GM10266 (cell line): ENCODE results near the gene RPL10A.

ENCODE experiments used
- DNase-seq: peaks from one replicate; pipeline ENCODE4 v3.0.0; 2012; ENCODE audit errors: extremely low spot score
- TF ChIP-seq, protein P1 (sequence below): IDR thresholded peaks from 2 replicates; pipeline ENCODE4 v1.5.1; 2012; ENCODE audit warnings: mild to moderate bottlenecking, low read depth; ENCODE audit not compliant: control insufficient read depth, insufficient read depth; ENCODE audit errors: missing control alignments

RPL10A gene

DNA sequence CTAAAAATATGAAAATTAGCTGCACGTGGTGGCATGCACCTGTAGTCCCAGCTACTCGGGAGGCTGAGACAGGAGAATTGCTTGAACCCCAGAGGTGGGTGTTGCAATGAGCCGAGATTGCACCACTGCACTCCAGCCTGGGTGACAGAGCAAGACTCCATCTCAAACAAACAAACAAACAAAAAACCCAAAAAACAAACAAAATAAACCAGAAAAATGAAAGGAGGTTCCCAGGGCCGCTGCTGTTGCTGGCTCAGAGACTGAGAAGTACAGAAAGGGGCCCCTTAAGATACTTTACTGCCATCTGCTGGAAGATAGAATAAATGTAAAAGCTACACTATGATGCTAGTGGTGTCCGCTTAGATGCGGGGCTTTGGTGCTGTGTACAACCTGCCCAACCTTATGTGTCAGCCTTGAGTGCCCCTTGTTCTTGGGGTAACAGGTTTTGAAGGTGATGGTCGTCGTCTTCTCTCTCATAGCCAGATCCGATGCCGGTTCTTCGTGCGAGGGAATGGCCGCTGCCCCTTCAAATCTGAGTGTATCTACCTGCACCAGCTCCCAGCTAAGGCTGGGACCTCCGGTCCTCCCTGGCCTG lies 18.8 kb upstream of the RPL10A start:
- TF ChIP-seq, protein P1, sequence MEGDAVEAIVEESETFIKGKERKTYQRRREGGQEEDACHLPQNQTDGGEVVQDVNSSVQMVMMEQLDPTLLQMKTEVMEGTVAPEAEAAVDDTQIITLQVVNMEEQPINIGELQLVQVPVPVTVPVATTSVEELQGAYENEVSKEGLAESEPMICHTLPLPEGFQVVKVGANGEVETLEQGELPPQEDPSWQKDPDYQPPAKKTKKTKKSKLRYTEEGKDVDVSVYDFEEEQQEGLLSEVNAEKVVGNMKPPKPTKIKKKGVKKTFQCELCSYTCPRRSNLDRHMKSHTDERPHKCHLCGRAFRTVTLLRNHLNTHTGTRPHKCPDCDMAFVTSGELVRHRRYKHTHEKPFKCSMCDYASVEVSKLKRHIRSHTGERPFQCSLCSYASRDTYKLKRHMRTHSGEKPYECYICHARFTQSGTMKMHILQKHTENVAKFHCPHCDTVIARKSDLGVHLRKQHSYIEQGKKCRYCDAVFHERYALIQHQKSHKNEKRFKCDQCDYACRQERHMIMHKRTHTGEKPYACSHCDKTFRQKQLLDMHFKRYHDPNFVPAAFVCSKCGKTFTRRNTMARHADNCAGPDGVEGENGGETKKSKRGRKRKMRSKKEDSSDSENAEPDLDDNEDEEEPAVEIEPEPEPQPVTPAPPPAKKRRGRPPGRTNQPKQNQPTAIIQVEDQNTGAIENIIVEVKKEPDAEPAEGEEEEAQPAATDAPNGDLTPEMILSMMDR, result peak; percentile 56
- peak; percentile 90 for DNase-seq

GRCh38 chr6:35451354-35452182 lies 16.6 kb upstream of the RPL10A start:
- DNase-seq, result no peak
- TF ChIP-seq, protein P1, result no peak

DNA sequence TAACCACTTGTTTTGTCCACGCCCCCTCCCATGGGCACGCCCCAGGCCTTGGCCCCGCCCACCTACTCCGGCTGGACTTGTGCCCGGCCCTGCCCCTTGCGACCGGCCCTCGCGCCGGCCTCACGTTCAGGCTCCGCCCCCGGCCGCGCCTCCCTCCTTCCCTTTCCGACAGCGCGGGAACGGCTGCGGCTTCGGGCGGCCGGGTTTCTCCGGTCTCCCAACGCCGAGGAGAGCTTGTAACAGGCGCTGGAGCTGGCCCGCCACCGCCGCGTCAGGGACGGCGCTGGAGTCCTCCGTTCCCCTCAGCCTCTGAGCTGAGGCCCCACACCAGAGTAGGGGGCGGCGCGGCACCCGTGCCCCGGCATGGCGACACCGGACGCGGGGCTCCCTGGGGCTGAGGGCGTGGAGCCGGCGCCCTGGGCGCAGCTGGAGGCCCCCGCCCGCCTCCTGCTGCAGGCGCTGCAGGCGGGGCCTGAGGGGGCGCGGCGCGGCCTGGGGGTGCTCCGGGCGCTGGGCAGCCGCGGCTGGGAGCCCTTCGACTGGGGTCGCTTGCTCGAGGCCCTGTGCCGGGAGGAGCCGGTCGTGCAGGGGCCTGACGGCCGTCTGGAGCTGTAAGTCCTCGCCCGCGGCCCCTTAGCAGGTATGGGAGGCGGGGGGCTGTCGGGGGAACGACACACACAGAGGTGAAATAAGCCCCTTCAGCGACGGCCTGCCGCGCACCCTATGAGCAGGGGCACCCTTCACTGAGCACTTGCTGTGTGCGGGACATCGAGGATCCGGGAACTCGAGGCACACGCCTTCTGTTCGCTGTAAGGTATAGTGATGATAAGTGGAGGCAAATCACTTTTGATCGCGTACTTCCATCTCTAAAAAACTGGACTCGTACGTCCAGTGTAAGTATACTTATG lies 15.8 kb upstream of the RPL10A start, which contains the start of gene FANCE:
FANCE (plus strand) TSS at position 156 of the 908 bp plus-strand sequence; CDS start at position 364, 208 bp downstream.
- TF ChIP-seq, protein P1, result no peak
- peak; percentile 98 for DNase-seq

DNA sequence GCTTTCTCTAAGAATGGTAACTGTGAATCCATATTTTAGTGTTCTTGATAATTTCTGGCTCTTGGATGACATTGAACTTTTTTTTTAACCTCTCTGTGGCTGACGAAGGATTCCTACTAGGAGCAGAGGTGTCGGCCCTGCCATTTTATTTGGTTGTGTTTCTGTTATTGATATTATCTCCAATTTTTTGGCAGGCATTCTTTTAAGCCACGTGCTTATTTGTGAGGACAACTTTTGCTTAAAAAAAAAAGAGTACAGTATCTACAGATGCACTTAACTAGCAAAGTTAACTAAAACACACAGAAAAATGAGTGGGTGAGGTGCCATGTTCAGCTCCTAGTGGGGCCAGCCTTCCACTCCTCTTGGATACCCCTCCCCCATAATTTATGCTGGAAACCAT lies 15.0 kb upstream of the RPL10A start:
- no peak for DNase-seq
- TF ChIP-seq, protein P1, result no peak

DNA sequence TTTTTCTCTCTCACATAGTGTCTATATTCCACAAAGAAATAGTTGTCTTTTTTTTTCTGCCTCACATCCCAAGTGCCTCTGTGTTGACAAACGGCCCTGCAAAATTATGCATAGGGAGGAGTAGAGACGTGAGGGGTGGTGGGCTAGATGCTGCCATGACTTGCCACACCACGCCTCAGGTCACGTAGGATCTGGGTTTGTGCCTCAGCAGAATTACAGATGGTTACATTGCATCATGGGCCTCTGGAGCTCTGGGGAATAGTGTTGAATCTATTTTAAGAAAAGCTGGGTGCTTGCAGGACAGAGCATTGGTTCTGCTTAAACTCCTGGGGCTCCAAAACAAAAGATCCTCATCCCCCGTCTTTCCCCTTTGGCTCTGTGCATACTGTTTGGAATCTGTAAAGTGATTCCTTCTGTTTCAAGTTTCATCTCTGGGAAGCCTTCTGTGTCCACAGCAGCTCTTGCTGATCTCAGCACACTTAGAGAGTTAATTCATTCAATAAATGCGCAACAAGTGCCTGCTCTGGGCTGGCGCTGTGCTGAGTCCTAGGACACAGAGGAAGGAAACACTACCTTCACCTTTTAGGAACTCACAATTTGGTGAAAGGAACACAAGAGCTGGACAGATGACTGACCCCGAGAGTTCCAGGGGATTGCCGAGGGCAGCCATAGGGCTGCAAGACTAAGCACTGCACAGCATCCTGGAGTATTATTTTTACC lies 13.7 kb upstream of the RPL10A start:
- TF ChIP-seq, protein P1, result no peak
- no peak for DNase-seq

DNA sequence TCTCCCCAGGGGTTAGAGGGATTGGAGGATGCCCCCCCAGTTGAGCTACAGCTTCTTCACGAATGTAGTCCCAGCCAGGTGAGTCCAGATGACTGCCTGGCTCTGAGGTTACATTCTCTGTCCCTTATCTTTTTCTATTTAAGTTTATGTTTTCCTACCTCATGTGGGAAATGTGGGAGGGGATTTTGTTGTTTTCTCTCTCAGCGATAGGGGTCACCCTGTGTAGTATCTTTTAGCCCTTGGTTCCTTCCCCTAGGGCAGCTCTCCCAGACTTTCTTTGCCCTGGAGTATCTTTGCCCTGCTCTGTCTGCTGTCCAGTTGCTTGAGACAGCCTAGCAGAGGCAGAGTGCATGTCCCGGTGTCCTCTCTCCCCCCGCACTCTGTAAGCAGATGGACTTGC lies 10.3 kb upstream of the RPL10A start:
- no peak for DNase-seq
- TF ChIP-seq, protein P1, result no peak
